Kidney epithelial cell (primary cell): ENCODE data around the gene SYVN1. TPM values are rescaled to one million over a fixed set of nuclear protein-coding genes. Genes with fewer than 3 reads are reported as not detected.

Experiments used
- DNase-seq: peaks from one replicate; pipeline ENCODE4 v3.0.0-alpha.2; 2010; ENCODE audit warnings: low read depth
- H3K27me3 ChIP-seq: 2 replicates; pipeline ENCODE4 v1.6.0; 2011; ENCODE audit warnings: low read length; ENCODE audit not compliant: control insufficient read depth, insufficient read depth
- H3K36me3 ChIP-seq: 2 replicates; pipeline ENCODE4 v1.5.1; 2011; ENCODE audit warnings: low read length; ENCODE audit not compliant: control insufficient read depth, insufficient read depth
- H3K4me3 ChIP-seq: 2 replicates; pipeline ENCODE4 v1.5.1; 2011; ENCODE audit warnings: low read depth, mild to moderate bottlenecking, control low read depth, low read length
- CTCF ChIP-seq: IDR thresholded peaks from 2 replicates; pipeline ENCODE4 v1.5.1; 2011; ENCODE audit warnings: mild to moderate bottlenecking, moderate library complexity, low read length, control low read depth, inconsistent platforms; ENCODE audit not compliant: insufficient read depth, poor library complexity, severe bottlenecking
- total RNA-seq: library from RNA; depleted of rRNA; stranded (reverse); fragments of >200 nt; gene quantifications from 2 replicates; pipeline ENCODE4 v1.2.3, GENCODE V29; 2015

SYVN1 gene
- total RNA-seq, 1 donor from 2014 or later, result 31.0 TPM

- TF ChIP-seq CTCF, result no peak
- DNase-seq, result no peak
These were observed 51.0 kb downstream of the SYVN1 start for GRCh38 chr11:65083134-65083833.

GRCh38 chr11:65078786-65079342, 55.5 kb downstream of the SYVN1 start:
- no peak for DNase-seq
- peaks cover 1% of the 10 kb centered on the region for H3K36me3 ChIP-seq
- H3K27me3 ChIP-seq, result no peaks in the 10 kb centered on the region
- no peak for TF ChIP-seq CTCF
- no peak overlapping the region for H3K4me3 ChIP-seq

More at GRCh38 chr11:65083134-65083833, 51.0 kb downstream of the SYVN1 start:
- H3K27me3 ChIP-seq, result no peaks in the 10 kb centered on the region
- H3K36me3 ChIP-seq, result peaks cover 1% of the 10 kb centered on the region
- peak overlapping the region; percentile 76 for H3K4me3 ChIP-seq

- Histone ChIP-seq H3K4me3 (no peak overlapping the region), H3K27me3 (no peaks in the 10 kb centered on the region), H3K36me3 (peaks cover 1% of the 10 kb centered on the region)
- DNase-seq, result no peak
- TF ChIP-seq CTCF, result peak; percentile 72
These were observed 56.2 kb downstream of the SYVN1 start for GRCh38 chr11:65078151-65078550.

- Histone ChIP-seq H3K27me3 (no peaks in the 10 kb centered on the region), H3K36me3 (peaks cover 1% of the 10 kb centered on the region)
- DNase-seq, result no peak
These were observed 56.9 kb downstream of the SYVN1 start for GRCh38 chr11:65077451-65077850.

More at GRCh38 chr11:65077451-65077850, 56.9 kb downstream of the SYVN1 start:
- H3K4me3 ChIP-seq, result no peak overlapping the region
- TF ChIP-seq CTCF, result no peak

Other genes starting within 250 kb of the SYVN1 start
- gene ATG2A, start 217.3 kb downstream of the SYVN1 start, total RNA-seq, result 24.8 and 28.6 TPM in 2 replicates
- 26.9 and 31.1 TPM in 2 replicates for gene PPP2R5B, start 209.8 kb downstream of the SYVN1 start, total RNA-seq
- not detected in 2 replicates for gene GPHA2, start 198.6 kb downstream of the SYVN1 start, total RNA-seq
- 0.17 and 0.68 TPM in 2 replicates for gene MAJIN, start 162.4 kb downstream of the SYVN1 start, total RNA-seq
- 1.1 and 7.3 TPM in 2 replicates for gene BATF2, start 137.5 kb downstream of the SYVN1 start, total RNA-seq
- gene ARL2, start 120.4 kb downstream of the SYVN1 start, total RNA-seq, result 164 and 170 TPM in 2 replicates
- gene SNX15, start 107.1 kb downstream of the SYVN1 start, total RNA-seq, result 21.6 and 28.8 TPM in 2 replicates
- 25.5 and 32.0 TPM in 2 replicates for gene SAC3D1, start 93.3 kb downstream of the SYVN1 start, total RNA-seq
- gene NAALADL1, start 76.0 kb downstream of the SYVN1 start, total RNA-seq, result 13.2 and 21.7 TPM in 2 replicates
- 4.9 and 6.9 TPM in 2 replicates for gene CDCA5, start 50.5 kb downstream of the SYVN1 start, total RNA-seq
- 49.8 and 66.1 TPM in 2 replicates for gene ZFPL1, start 50.3 kb downstream of the SYVN1 start, total RNA-seq
- 153 and 391 TPM in 2 replicates for gene VPS51, start 38.3 kb downstream of the SYVN1 start, total RNA-seq
- gene TM7SF2, start 22.6 kb downstream of the SYVN1 start, total RNA-seq, result 42.4 and 42.6 TPM in 2 replicates
- gene ZNHIT2, start 16.8 kb downstream of the SYVN1 start, total RNA-seq, result 21.3 and 28.1 TPM in 2 replicates
- gene FAU, start 12.4 kb downstream of the SYVN1 start, total RNA-seq, result 595 and 710 TPM in 2 replicates
- gene MRPL49, start 12.2 kb downstream of the SYVN1 start, total RNA-seq, result 67.6 and 88.5 TPM in 2 replicates
- not detected in 2 replicates for gene SPDYC, start 35.7 kb upstream of the SYVN1 start, total RNA-seq
- gene CAPN1, start 47.4 kb upstream of the SYVN1 start, total RNA-seq, result 397 and 531 TPM in 2 replicates
- 8.9 and 11.5 TPM in 2 replicates for gene POLA2, start 127.4 kb upstream of the SYVN1 start, total RNA-seq
- 37.4 and 46.4 TPM in 2 replicates for gene CDC42EP2, start 180.3 kb upstream of the SYVN1 start, total RNA-seq
- 53.9 and 59.4 TPM in 2 replicates for gene DPF2, start 199.3 kb upstream of the SYVN1 start, total RNA-seq
- 0.89 and 1.3 TPM in 2 replicates for gene TIGD3, start 220.2 kb upstream of the SYVN1 start, total RNA-seq
- 0.29 and 0.82 TPM in 2 replicates for gene SLC25A45, start 248.1 kb upstream of the SYVN1 start, total RNA-seq